RCC 7860 (cell line): ENCODE data around the gene TSHZ2.

Source experiments
- DNase-seq: peaks from one replicate; pipeline ENCODE4 v3.0.0-alpha.2; 2015; ENCODE audit warnings: low spot score
- FAIRE-seq: peaks from 2 replicates; lab custom pipeline; 2012; peaks lifted over from hg19 to GRCh38; lab: Jason Lieb, UNC

The TSHZ2 gene

DNA sequence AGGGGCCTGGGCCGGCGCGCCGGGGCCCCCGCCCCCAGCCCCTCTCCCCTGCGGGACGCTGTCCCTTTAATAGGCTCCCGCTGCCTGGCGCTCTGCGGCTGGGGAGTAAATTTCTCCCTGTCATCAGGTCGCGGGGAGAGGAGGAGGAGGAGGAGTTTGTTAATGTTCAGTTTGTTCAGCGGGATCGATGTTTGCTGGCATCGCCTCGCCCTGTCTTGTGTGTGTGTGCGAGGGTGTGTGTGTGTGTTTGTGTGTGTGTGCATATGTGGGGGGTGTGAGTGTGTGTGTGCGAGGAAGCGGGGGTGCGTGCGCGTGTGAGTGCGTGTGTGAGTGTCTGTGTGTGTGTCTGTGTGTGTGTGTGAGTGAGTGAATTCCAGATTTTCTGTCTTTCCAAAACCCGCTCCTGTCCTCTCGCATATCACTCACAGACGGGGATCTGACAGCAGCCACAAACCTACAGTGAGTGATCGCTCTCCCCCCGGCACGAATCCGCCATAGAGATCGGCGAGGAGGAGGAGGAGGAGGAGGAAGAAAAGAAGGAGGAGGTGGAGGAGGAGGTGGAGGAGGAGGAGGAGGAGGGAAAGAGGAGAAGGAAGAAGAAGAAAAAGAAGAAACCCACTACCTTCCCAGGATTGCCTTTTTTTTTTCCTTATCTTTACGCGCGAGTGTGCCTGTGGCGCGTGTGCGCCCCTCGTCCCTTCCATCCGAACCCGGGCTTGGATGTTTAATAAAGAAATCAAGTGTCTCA, at the start of gene TSHZ2:
Gene TSHZ2, plus strand, starts transcription at position 169 of the 748 bp plus-strand sequence. CDS start 936 bp downstream, outside the sequence.
- DNase-seq (peak; percentile 11), FAIRE-seq (no peak)

GRCh38 chr20:52922436-52922835, 49.7 kb upstream of the TSHZ2 start:
- DNase-seq (peak; percentile 32), FAIRE-seq (peak; percentile 10)

DNA sequence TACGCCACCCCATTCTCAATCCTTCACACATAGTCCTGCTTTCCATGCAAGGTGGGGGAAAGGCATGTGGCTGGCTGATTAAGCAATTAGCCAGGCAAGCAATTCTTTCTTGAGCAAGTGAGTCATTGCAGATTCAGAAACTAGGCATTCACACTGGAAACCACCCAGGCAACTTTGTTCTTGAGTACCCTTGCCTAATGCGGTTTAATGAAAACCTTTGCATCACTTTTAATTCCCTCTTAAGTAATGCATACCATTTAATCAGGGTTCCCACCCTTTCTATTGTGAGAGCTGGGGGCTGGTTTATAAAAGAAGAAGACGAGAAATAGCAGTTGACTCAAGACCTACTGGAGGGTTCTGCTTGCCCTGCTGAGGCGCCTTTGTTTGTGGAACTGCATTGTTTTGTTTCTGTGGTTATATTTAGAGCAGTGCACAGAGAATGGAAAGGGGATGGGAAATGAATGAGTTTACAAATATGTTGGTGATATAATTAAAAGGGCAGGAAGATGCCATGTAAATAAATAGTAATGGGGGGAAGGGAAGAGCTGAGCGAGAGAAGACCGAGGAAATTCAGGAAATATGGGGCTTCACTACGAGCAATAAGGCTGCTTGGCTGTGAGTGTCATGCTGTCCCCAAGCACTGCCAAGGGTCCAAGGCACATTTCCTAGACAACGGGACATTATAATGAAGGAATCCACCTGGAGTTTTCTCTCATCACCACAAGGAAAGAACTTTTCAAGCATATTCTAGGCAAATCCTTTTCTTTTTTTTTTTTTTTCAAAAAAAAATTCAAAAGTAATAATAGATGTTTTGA, 48.8 kb upstream of the TSHZ2 start:
- FAIRE-seq, result peak; percentile 97
- peak; percentile 93 for DNase-seq

DNA sequence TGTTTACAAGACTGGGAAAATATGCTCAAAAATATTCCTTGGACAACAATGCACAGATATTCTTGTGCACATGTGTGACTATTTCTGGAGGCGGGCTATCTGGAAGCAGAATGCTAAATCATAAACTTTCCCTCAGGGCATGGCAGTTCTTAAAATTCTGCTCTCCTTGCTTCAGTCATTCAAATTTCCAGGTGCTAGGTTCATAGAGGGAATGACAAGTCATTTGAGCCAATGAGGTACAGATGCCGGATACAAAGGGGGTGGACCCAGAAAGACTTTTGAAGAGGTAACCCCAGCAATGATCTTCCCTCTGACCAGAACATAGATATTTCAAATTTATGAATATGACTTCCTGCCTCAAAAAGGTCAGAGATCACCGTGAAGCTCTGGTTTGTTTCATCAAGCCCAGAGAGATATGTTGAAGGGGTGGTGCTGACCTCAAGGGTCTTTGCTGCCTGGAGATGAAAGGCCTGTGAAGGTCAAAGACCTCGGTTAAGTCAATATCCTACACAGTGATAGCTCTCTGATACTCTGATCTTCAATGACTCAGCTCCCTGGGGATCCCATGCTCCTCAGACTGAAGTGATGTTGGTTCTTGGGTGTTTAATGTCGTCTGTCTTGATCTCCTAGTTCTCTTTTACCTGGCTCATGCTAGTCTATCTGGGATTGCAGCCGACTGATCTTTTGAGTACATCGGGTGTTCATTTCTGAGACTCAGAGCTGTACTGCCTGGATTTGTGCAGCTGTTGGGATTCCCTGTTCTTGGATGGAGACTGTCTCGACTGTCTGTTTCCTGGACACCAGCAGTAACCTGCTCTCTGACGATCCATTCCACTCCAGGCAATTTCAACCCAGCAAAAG, 47.5 kb upstream of the TSHZ2 start:
- DNase-seq (no peak), FAIRE-seq (no peak)

- no peak for FAIRE-seq
- no peak for DNase-seq
Observed at GRCh38 chr20:52926505-52926904, 45.7 kb upstream of the TSHZ2 start.

DNA sequence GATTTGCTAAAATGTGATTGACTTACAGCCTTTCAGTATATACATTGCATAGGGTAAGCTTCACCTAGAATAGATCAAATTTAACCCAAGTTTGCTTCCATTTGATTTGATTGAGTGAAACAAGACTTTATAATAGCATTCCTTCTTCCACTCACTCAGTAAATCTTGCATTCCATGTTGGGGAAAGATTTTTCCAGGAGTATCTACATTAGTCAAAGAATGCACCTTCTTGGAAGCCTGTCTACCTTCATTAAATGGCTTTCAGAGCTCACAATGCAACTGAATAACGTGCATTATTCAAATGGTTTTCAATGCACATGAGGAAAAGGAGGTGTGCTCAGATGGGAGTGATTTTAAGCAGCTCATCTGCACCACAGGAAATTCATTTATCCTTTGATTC, 38.3 kb upstream of the TSHZ2 start:
- no peak for FAIRE-seq

DNA sequence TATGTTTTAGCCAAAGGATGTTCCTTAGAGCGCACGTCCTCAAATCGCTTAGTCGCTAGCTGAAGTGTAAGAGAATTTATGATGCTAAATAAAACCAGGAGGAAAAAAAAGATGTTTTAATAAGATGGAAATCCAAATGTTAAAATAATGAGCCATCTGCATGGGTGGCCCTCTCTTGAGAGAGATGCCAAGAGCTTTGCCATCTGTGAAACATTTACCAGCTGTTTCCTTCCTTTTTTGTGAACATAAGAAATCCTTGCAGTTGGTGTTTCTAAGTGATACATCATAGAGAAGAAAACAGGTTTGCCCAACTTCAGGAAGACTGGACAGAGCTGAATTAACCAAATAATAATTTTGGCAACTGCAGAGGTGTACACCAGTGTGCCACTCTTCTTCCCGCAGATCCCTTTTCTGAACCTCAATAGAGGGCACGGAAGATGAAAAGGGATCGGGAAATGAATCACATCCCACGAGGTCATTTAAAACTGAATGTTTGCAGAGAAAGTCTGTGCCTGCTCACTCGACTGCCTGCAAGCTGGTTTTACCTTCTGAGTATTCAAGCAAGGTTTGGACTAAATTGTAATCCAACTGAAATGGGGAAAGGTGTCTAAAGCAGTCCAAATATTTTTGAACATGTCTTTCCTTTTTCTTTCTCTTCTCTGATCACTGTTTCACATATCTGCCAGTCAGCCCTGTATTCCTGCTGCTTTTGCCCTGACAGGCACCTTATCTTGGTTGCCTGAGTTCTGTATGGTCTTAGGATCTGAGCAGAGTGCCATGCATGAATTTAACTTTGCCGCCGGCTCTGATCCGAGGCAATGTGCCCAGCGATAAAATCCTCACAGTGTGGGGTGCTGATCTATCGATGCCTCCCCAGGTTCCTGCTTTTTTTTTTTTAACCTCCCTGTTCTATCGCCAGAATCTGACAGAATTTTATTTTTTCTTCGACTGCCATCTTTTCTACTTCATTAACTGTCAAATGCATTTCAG, 35.5 kb upstream of the TSHZ2 start:
- no peak for DNase-seq
- FAIRE-seq, result peak; percentile 38

More for the DNA sequence above, 38.3 kb upstream of the TSHZ2 start:
- no peak for DNase-seq

DNA sequence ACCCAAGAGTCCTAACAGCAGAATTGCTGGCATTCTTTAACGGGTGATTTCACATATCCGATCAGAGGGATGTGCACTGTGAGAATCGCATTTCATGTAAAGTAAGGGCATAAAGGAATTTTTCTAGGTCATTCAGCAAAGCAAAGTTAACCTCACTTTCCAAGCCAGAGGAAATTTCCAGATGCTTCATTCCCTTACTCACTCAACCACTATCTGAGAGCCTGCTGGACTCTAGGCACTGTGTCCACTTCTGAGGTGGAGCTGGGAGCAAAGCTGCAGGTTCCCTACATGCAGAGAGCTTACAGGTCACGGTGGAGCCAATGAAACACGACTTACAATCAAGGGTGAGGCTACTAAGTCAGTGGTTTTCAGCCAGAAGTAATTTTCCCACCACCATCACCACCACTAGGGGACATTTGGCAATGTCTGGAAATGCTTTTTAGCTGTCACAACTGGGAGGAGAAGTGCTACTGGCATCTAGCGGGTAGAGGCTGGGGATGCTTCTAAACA, 34.5 kb upstream of the TSHZ2 start:
- peak; percentile 83 for DNase-seq
- peak; percentile 76 for FAIRE-seq

- DNase-seq (no peak), FAIRE-seq (no peak)
Observed at GRCh38 chr20:52939141-52939540, 33.0 kb upstream of the TSHZ2 start.

DNA sequence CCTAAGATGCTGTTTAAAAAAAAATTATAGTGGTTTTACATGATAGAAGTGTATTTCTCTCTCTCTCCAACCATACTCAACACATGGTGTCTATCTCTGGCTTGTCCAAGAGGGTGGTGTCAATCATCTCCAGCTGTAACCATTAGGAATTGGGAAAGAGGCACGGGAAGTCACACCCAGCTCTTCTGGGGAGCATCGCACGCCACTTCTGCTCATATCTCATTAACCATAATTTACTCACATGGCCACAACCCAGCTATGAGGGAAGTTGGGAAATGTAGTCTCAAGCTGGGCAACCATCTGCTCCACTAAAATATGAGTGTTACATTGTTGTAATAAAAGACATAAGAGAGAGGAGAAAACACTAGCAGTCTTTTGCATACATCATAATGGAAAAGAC, 30.4 kb upstream of the TSHZ2 start:
- FAIRE-seq, result no peak
- no peak for DNase-seq

GRCh38 chr20:52943185-52943841, 28.8 kb upstream of the TSHZ2 start:
- FAIRE-seq (peak; percentile 72), DNase-seq (peak; percentile 48)

GRCh38 chr20:52945268-52945667, 26.9 kb upstream of the TSHZ2 start:
- FAIRE-seq (no peak), DNase-seq (no peak)

- FAIRE-seq (no peak), DNase-seq (peak; percentile 24)
Observed at GRCh38 chr20:52945862-52946522, 26.2 kb upstream of the TSHZ2 start.

DNA sequence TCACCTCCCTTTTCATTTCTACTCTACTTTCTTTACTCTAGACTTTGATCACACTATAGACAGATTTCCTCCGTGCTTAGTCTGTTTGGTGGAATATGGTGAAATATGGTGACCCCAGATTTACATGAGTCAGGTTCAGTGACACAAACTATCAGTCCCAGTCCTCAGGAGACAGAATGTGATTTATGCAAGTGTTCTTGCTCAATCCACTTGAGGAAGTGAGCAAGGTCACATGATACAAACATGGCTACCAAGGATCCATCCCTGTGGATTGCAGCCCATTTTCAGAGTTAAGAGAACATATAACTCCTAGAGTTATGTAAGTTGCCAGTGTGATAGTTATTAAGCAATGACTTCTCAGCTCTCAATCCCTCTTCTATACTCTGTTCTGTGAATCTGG, 23.7 kb upstream of the TSHZ2 start:
- FAIRE-seq (no peak), DNase-seq (no peak)

DNA sequence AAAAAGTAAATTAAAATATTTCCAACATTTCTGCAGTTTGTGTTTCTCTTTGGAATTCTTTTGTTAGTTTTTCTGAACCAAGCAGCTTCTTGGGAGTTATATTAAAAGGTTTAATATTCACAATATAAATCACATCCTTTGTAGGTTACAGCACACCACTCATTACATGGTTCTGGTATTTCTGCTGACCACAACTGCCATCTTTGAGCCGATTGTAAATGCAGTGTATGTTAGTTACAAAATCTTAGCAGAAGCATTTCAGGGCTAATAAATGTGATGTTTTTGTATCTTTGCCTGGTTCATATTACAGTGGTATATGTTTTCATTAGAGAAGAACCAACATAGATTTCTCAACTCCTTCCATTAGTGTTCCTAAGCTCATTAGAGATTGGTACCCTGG, 19.1 kb upstream of the TSHZ2 start:
- FAIRE-seq (no peak), DNase-seq (no peak)

DNA sequence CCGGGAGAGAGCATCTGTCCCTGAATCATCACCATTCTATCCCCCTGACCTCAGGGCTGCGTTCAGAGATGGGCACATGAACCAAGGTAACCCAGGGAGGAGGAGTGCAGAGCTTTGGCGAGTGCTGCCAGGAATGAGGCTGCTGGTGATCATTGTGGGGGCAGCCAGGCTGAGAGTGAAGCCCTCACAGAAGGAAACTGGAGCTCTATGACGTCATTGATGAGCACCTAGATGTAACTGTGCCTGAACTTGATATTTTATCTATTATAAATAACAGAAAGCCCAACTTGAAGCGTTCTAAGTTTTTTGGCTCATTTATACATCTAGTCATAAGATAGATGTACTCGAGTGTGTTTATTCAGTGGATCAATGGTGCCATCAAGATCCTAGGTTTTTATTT, 17.3 kb upstream of the TSHZ2 start:
- DNase-seq (no peak), FAIRE-seq (no peak)

DNA sequence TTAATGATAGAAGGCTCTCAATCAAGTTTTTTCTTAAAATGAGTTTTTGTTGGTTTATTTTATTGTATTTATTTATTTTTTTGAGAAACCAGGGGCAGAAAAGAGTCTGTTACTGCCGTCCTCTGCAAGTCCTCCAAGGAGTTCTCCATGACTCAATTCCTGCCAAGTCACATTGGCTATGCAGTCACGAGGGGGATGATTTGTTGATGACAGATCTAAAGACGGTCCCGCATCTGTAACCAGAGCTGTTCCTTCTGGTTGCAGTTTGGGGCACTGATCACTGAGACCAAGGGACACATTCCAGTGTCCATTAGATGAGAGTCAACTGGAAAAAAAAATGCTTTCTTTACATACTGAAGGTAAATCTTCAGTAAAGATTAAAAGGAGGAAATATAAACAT, 13.9 kb upstream of the TSHZ2 start:
- no peak for FAIRE-seq

GRCh38 chr20:52959125-52959524, 13.0 kb upstream of the TSHZ2 start:
- DNase-seq, result no peak
- no peak for FAIRE-seq

More for the DNA sequence above, 13.9 kb upstream of the TSHZ2 start:
- peak; percentile 24 for DNase-seq

GRCh38 chr20:52962183-52962582, 10.0 kb upstream of the TSHZ2 start:
- no peak for DNase-seq
- FAIRE-seq, result no peak
